ENCODE data around the gene TRMU.

- no peak for TF ChIP-seq CTCF (IDR thresholded peaks at IDR 0.05; ENCODE audit: poor library complexity)
- no peak for TF ChIP-seq EZH2phosphoT487 (IDR thresholded peaks at IDR 0.05; ENCODE audit: low read depth, severe bottlenecking, unreplicated experiment)
- no peak for TF ChIP-seq EZH2 (IDR thresholded peaks at IDR 0.05; ENCODE audit: borderline replicate concordance)
These were observed 19.5 kb upstream of the TRMU start for GRCh38 chr22:46315976-46316375.

Measured in hepatocyte (in vitro differentiated cells).